ENCODE data around the gene MORF4L1. TPM values are rescaled to one million over a fixed set of nuclear protein-coding genes. Genes with fewer than 3 reads are reported as not detected.
A peak's percentile ranks its signal among the peaks of the same experiment; 100 is the strongest.
"Not testable (repeated sequence)": the region's sequence is repeated elsewhere in the genome, so short reads cannot be mapped to it uniquely, and the experiment has no call there.

The MORF4L1 gene
- total RNA-seq, 3 donors from 2014 or later: 224 to 276 (median 236) TPM

DNA sequence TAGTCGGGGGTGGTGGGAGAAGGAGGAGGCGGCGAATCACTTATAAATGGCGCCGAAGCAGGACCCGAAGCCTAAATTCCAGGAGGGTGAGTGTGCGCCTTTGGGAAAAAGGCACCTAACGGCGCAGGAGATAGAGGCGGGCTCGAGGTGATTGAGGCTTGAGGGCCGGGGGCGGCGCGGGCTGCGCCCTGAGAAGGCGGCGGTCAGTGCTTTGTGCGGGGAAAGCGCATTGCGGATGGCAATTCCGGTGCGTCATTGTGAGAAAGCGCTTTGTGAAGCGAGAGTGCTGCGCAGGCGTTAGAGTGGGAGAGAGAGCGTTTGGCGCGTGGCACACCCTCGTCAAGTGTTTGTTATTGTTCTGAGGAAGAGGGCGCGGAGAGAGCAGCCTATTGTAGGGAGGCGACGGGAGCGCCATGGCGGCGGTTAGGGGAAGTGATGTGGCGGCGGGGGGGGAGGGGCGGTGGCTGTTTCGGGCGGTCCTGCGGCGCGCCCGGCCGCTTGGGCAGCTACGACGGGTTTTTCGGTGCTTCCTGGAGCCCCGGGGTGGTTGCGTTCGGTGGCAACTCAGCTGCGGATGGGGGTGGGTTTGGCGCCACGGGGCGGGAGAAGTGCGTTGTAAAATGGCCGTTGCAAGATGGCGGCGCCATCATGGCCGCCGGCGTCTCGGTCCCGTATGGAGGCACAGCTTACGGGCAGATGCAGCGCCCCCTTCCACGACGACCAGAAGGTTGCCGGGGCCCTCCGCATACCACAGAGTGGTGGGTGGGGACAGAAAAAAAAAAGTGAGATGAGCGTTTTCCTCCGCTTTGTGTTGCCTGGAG, 492 bp downstream of the MORF4L1 start:
- DNase-seq (peak; percentile 87), ATAC-seq (peak; percentile 79 to 81)
- Mint-ChIP-seq H3K27me3 (ENCODE audit: low read depth) (no peaks in the 10 kb centered on the region), H3K4me1 (ENCODE audit: low read depth) (peaks cover 37% of the 10 kb centered on the region), H3K9me3 (no peaks in the 10 kb centered on the region), H3K4me3 (peak overlapping the region; percentile 100), H3K36me3 (ENCODE audit: insufficient read depth) (peaks cover 2% of the 10 kb centered on the region)

DNA sequence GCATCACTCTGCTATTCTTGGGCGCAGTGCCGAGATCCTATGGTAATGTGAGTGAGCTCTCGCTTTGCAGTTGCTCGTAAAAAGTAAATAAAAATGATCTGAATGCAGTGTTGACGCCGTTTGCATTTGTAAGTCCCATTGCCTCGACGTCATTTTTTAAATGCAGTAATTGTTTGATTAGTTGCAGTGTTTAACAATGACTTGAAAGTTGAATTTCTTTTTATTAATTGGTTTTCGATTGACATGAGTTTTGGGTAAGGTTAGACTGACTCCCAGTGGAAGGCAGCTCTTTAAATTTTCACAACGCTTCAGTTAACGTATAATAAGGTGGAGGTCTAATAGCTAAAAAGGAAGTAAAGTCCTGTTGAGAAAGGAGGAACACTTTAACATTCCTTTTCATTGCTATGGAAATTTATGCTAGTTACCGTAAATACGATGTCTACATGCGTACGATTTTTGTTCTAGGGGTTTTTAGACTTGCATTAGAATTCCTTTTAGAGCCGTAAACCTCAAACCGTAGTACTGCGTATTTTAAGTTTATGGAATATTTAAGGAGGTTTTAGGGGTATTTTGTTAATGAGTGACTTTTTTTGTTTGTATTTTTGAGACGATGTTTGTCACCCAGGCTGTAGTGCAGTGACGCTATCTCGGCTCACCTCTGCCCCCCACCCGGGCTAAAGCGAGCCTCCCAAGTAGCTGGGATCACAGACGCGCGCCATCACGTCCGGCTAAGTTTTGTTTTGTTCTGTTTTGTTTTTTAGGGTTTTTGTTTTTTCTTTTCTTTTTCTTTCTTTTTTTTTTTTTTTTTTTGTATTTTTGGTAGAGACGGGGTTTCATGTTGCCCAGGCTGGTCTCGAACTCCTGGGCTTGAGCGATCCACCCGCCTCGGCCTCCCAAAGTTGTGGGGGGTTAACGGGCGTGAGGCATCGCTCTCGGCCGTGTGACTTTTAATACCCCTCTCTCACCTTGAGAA, 1.4 kb downstream of the MORF4L1 start:
- H3K9me3 Mint-ChIP-seq: no peaks in the 10 kb centered on the region
- DNase-seq (no peak), ATAC-seq (no peak)
- peaks cover 4% of the 10 kb centered on the region for H3K36me3 Mint-ChIP-seq (ENCODE audit: insufficient read depth)
- H3K4me3 Mint-ChIP-seq: peak overlapping the region; percentile 100
- peaks cover 46% of the 10 kb centered on the region for H3K4me1 Mint-ChIP-seq (ENCODE audit: low read depth)
- H3K27me3 Mint-ChIP-seq (ENCODE audit: low read depth): no peaks in the 10 kb centered on the region

DNA sequence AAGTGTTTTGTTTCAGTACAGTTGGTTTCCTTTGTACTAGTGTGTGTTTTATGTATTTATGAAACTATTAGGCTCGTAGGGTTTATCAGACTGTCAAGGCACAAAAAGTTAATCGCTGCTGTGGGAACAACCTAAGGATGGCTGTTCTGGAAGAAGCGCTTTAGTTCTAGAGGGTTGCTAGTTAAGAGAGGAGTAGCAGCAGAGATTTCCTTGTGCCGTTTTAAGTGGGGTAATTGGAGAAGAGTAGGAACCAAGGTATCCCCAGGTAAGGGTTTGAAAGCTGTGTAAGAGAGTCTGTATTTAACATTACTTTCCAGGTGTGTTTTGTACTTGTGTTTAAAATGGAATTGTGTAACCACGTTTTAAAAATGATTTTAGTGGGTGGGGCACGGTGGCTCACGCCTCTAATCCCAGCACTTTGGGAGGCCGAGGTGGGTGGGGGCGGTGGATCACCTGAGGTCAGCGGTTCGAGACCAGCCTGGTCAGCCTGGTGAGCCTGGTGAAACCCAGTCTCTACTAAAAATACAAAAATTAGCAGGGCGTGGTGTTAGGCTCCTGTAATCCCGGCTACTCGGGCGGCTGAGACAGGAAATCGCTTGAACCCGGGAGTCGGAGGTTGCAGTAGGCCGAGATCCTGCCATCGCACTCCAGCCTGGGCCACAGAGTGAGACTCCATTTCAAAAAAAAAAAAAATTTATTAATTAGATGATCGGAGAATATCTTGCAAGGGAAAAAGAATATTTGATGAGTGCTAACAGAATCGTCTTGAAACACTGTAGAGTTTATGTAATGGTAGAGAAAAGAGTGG, 2.6 kb downstream of the MORF4L1 start:
- DNase-seq (no peak), ATAC-seq (no peak)
- H3K27me3 Mint-ChIP-seq (ENCODE audit: low read depth): no peaks in the 10 kb centered on the region
- peaks cover 6% of the 10 kb centered on the region for H3K36me3 Mint-ChIP-seq (ENCODE audit: insufficient read depth)
- H3K9me3 Mint-ChIP-seq: no peaks in the 10 kb centered on the region
- H3K4me1 Mint-ChIP-seq (ENCODE audit: low read depth): peaks cover 58% of the 10 kb centered on the region
- H3K4me3 Mint-ChIP-seq: peak overlapping the region; percentile 100

DNA sequence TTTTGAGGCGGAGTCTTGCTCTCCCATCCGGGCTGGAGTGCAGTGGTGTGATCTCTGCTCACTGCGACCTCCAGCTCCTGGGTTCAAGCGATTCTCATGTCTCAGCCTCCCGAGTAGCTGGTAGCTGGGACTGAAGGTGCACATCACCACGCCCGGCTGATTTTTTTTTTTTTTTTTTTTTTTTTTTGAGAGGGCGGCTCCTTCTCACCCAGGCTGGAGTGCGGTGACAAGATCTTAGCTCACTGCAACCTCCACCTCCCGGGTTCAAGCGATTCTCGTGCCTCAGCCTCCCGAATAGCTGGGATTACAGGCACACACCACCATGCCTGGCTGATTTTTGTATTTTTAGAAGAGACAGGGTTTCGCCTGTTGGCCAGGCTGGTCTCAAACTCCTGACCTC, 4.3 kb downstream of the MORF4L1 start:
- H3K36me3 Mint-ChIP-seq (ENCODE audit: insufficient read depth): peaks cover 14% of the 10 kb centered on the region
- peak overlapping the region; percentile 53 for H3K4me3 Mint-ChIP-seq
- DNase-seq: not testable (repeated sequence)

DNA sequence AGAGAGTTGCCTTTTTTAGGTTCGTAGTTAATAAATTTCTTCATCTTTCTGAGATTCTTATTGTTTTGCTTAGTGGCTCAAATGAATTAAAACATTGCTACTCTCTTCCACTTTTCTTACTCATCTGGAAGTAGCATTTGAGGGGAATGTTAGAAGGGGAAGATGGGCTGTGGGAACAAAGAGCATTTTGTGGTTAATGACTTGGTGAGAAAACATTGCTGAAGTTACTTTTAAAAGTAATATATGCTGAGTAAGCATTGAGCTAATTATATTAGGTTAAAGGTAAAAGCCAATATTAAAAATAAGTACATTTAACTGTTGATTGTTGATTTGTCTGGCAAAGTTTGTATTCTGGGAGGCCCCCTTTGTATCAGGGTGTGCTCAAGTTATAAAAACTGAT, 5.7 kb downstream of the MORF4L1 start:
- Mint-ChIP-seq H3K9me3 (no peaks in the 10 kb centered on the region), H3K4me1 (ENCODE audit: low read depth) (peaks cover 78% of the 10 kb centered on the region), H3K27me3 (ENCODE audit: low read depth) (no peaks in the 10 kb centered on the region), H3K36me3 (ENCODE audit: insufficient read depth) (peaks cover 15% of the 10 kb centered on the region), H3K4me3 (peak overlapping the region; percentile 64)
- ATAC-seq: no peak
- no peak for DNase-seq

More for the DNA sequence above, 4.3 kb downstream of the MORF4L1 start:
- not testable (repeated sequence) for H3K27me3 Mint-ChIP-seq (ENCODE audit: low read depth); ATAC-seq; H3K9me3 Mint-ChIP-seq
- H3K4me1 Mint-ChIP-seq (ENCODE audit: low read depth): peaks cover 70% of the 10 kb centered on the region

DNA sequence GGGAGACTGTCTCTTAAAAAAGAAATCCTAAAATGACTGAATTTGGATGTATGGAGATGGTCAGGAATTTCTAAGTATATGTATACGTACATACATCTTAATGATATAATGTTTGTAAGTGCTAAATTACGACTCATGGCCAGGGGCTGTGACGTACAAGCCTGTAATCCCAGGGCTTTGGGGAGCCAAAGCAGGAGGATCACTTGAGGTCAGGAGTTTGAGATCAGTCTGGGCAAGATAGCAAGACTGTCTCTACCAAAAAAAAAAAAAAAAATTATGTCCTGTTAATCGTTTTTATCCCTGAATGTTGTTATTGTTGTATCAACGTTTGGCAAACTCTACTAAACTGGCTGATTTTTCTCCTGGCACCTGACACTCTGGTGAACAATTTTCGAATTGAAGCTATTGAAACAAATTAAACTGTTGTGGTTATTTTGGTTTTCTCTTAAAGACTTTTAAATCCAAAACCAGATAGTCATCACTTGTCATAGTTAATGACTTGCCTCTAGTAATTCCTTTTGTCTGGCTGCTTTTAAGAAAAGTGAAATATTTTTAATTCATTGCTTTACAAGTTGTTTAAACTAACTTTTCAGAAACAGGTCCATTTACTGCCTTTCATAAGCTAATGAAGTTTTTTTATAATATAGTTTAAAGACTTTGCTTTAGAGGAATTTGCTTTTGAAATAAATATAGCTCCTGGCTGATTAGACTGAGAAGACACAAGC, 7.0 kb downstream of the MORF4L1 start:
- no peaks in the 10 kb centered on the region for H3K27me3 Mint-ChIP-seq (ENCODE audit: low read depth)
- peak overlapping the region; percentile 52 for H3K4me3 Mint-ChIP-seq
- no peak for DNase-seq
- peaks cover 82% of the 10 kb centered on the region for H3K4me1 Mint-ChIP-seq (ENCODE audit: low read depth)
- H3K36me3 Mint-ChIP-seq (ENCODE audit: insufficient read depth): peaks cover 19% of the 10 kb centered on the region
- no peaks in the 10 kb centered on the region for H3K9me3 Mint-ChIP-seq
- peak; percentile 56 to 62 for ATAC-seq

DNA sequence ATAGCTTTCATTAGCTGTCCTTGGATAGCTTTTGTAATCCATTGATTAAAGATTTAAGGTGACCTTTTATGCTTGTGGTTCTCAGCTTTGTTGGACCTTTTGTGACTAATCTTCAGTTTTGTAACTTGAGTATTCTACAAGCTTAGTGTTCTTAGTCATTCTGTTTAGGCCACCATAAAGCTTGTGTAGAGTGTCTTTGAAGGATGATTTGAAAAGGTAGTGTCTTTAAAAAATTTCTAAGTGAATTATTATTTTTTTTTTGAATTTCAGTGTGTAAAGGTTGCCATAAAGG, 7.5 kb downstream of the MORF4L1 start:
- ATAC-seq: peak; percentile 31 to 54
- H3K9me3 Mint-ChIP-seq: no peaks in the 10 kb centered on the region
- H3K27me3 Mint-ChIP-seq (ENCODE audit: low read depth): no peaks in the 10 kb centered on the region
- peaks cover 19% of the 10 kb centered on the region for H3K36me3 Mint-ChIP-seq (ENCODE audit: insufficient read depth)
- no peak for DNase-seq
- peaks cover 81% of the 10 kb centered on the region for H3K4me1 Mint-ChIP-seq (ENCODE audit: low read depth)
- H3K4me3 Mint-ChIP-seq: no peak overlapping the region

DNA sequence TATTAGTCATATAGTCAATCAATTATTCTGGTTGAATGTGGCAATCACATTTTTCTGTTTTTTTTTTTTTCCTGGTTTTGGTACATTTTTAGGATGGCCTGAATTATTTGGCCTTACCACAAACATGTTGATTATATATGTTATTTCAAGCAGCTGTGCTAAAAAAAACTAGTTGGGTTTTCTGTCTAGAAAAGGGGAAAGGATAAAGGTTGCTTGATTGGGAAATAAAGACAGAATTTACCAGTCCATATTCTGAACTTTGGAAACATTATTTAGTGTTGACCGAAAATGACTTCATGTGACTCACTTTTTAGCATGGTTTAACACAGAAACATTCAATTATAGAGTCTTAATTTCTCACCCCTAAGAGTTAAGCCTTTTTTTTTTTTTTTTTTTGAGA, 8.1 kb downstream of the MORF4L1 start:
- peaks cover 79% of the 10 kb centered on the region for H3K4me1 Mint-ChIP-seq (ENCODE audit: low read depth)
- peaks cover 18% of the 10 kb centered on the region for H3K36me3 Mint-ChIP-seq (ENCODE audit: insufficient read depth)
- no peaks in the 10 kb centered on the region for H3K27me3 Mint-ChIP-seq (ENCODE audit: low read depth)
- H3K9me3 Mint-ChIP-seq: no peaks in the 10 kb centered on the region
- H3K4me3 Mint-ChIP-seq: peak overlapping the region; percentile 38
- DNase-seq (no peak), ATAC-seq (no peak)

DNA sequence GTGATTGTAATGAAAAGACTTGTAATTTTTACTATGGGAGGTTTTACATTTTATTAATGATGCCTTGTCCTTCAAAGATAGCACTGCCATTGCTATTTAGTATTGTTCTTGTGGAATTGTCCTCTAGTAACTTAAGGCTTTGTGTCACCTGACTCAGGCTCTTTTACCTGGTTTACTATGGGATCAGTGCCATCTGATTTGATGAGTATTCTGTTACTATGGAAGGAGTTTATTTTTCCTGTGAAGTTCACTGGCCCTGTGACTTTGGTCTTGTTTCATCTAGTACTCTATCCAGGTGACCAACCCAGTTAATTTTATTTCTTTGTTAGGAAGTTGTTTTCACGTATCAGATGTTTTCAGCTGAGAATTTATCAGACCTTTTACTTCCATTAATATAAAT, 9.0 kb downstream of the MORF4L1 start:
- no peak overlapping the region for H3K4me3 Mint-ChIP-seq
- ATAC-seq: no peak

DNA sequence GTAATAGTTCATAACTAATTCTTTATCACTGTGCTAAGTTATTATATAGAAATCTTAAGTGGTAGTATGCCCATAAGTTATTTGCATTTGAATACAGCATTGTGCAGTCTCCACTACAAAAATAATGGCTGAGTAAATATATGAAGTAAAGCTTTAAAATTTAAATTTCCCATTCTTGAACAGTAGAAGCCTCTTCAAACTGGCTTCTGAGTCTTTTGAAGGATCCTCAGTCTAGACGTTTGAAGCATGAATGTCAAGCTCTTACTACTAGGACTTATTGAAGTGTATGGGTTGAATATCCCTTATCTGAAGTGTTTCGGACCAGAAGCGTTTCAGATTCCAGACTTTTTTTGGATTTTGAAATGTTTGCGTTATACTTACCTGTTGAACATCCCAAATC, 16.3 kb downstream of the MORF4L1 start:
- peaks cover 21% of the 10 kb centered on the region for H3K4me1 Mint-ChIP-seq (ENCODE audit: low read depth)
- ATAC-seq: no peak
- H3K4me3 Mint-ChIP-seq: no peak overlapping the region
- H3K27me3 Mint-ChIP-seq (ENCODE audit: low read depth): no peaks in the 10 kb centered on the region
- DNase-seq: no peak
- no peaks in the 10 kb centered on the region for H3K9me3 Mint-ChIP-seq
- peaks cover 35% of the 10 kb centered on the region for H3K36me3 Mint-ChIP-seq (ENCODE audit: insufficient read depth)

More for the DNA sequence above, 9.0 kb downstream of the MORF4L1 start:
- no peak for DNase-seq
- Mint-ChIP-seq H3K27me3 (ENCODE audit: low read depth) (no peaks in the 10 kb centered on the region), H3K4me1 (ENCODE audit: low read depth) (peaks cover 75% of the 10 kb centered on the region), H3K36me3 (ENCODE audit: insufficient read depth) (peaks cover 25% of the 10 kb centered on the region), H3K9me3 (no peaks in the 10 kb centered on the region)

DNA sequence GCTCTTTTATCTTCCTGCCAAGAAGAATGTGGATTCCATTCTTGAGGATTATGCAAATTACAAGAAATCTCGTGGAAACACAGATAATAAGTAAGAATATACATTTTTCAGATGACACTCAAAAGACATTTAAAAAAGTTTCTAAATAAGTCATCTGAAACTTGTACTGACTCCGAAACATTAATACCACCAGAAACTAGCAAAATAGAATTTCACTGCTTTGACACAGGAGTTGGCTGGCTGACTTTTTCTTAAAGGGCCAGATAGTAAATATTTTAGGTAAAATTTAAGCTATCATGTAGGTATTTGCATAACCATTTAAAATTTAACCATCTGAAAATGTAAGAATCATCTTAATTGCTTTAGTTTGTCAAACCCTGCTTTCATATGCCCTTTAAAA, 20.8 kb downstream of the MORF4L1 start:
- no peak overlapping the region for H3K4me3 Mint-ChIP-seq
- H3K36me3 Mint-ChIP-seq (ENCODE audit: insufficient read depth): peaks cover 43% of the 10 kb centered on the region
- no peak for ATAC-seq
- H3K27me3 Mint-ChIP-seq (ENCODE audit: low read depth): no peaks in the 10 kb centered on the region
- DNase-seq: no peak
- H3K4me1 Mint-ChIP-seq (ENCODE audit: low read depth): peaks cover 11% of the 10 kb centered on the region
- H3K9me3 Mint-ChIP-seq: no peaks in the 10 kb centered on the region

DNA sequence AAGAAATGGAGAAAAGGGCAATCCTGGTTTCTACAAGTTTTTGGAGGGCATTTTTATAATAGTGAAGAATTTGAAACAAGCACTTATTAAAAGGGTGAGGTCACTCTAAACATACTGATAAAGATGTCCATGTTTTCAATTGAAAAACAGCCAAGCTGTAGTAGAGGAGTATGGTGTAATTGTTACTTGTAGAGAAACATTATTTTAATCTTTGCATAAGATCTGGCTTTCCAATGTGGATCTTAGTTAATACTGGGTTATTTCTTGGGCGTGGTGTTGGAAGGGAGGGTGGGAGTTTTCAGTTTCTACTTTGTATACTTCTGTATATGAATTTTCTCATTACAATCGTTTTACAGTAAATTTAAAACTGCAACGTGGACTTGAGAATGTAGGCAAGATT, 22.8 kb downstream of the MORF4L1 start:
- H3K9me3 Mint-ChIP-seq: no peaks in the 10 kb centered on the region
- no peak for DNase-seq
- H3K4me3 Mint-ChIP-seq: no peak overlapping the region

DNA sequence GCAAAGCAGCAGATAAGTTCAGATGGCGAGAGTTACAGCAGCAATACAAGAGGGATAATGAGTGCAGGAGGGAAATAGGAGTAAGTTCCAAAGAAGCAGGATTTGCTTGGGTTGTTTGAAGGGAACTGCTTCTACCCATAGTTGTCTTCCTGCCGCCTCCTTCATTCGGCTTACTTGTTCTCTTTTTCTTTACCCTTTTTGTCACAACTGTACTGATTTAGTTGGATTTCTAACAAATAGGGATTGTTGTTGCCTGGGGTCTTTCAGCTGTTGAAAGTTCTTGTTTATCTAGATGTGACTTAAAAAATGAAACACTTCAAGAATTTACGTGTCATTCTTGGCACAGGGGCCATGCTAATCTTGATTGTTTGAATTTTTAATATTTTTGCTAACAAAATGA, 25.9 kb downstream of the MORF4L1 start:
- H3K27me3 Mint-ChIP-seq (ENCODE audit: low read depth): no peaks in the 10 kb centered on the region
- ATAC-seq: no peak
- DNase-seq: no peak
- peaks cover 44% of the 10 kb centered on the region for H3K36me3 Mint-ChIP-seq (ENCODE audit: insufficient read depth)
- no peaks in the 10 kb centered on the region for H3K9me3 Mint-ChIP-seq
- peaks cover 5% of the 10 kb centered on the region for H3K4me1 Mint-ChIP-seq (ENCODE audit: low read depth)
- no peak overlapping the region for H3K4me3 Mint-ChIP-seq

More for the DNA sequence above, 22.8 kb downstream of the MORF4L1 start:
- peaks cover 11% of the 10 kb centered on the region for H3K4me1 Mint-ChIP-seq (ENCODE audit: low read depth)
- no peaks in the 10 kb centered on the region for H3K27me3 Mint-ChIP-seq (ENCODE audit: low read depth)
- H3K36me3 Mint-ChIP-seq (ENCODE audit: insufficient read depth): peaks cover 50% of the 10 kb centered on the region
- ATAC-seq: no peak

All from activated T-cell treated with anti-CD3 and anti-CD28 coated beads, Interleukin-2, amount 50 U/mL, for 4 hours (primary cell).